Keratinocyte (primary cell): ENCODE data around the gene PANK1.

Source experiments
- EZH2 ChIP-seq: IDR thresholded peaks from one replicate; pipeline ENCODE4 v1.6.1; 2012; ENCODE audit warnings: inconsistent platforms, mild to moderate bottlenecking, low read length, moderate library complexity
- TF ChIP-seq, protein P1 (sequence below), 3 experiments: IDR thresholded peaks in 1 of 3; conservative IDR thresholded peaks in 1 of 3; optimal IDR thresholded peaks in 1 of 3; 2 replicates in 2 of 3; 3 replicates in 1 of 3; pipeline versions ENCODE3 to v1.5.1; 2011; ENCODE audit warnings: low read length in 3 of 3, mild to moderate bottlenecking in 3 of 3, moderate library complexity in 2 of 3, control low read depth in 1 of 3, inconsistent platforms in 1 of 3; ENCODE audit not compliant: insufficient read depth in 2 of 3; ENCODE audit errors: extremely low read depth in 1 of 3

DNA sequence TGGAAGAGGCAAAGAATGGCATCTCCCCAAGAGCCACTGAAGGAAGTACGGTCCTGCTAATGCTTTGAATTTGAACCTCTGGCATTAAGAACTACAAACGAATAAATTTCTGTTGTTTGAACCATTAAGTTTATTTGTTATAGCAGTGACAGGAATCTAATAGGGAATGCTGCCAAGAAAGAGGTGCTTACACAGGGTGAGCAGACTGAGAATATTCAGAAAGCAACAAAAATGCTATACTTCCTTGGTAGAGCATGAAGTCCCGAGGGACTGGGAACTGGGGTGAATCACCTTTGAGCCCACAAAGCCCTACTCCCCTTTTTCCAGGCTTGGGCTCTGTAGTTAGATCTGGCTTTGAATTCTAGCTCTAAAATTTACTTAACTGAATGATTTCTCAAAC, 45.0 kb downstream of the PANK1 start:
- no peak for TF ChIP-seq EZH2
- TF ChIP-seq, protein P1, sequence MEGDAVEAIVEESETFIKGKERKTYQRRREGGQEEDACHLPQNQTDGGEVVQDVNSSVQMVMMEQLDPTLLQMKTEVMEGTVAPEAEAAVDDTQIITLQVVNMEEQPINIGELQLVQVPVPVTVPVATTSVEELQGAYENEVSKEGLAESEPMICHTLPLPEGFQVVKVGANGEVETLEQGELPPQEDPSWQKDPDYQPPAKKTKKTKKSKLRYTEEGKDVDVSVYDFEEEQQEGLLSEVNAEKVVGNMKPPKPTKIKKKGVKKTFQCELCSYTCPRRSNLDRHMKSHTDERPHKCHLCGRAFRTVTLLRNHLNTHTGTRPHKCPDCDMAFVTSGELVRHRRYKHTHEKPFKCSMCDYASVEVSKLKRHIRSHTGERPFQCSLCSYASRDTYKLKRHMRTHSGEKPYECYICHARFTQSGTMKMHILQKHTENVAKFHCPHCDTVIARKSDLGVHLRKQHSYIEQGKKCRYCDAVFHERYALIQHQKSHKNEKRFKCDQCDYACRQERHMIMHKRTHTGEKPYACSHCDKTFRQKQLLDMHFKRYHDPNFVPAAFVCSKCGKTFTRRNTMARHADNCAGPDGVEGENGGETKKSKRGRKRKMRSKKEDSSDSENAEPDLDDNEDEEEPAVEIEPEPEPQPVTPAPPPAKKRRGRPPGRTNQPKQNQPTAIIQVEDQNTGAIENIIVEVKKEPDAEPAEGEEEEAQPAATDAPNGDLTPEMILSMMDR (optimal IDR thresholded peaks at IDR 0.05 in 1 of 3, IDR thresholded peaks at IDR 0.05 in 1 of 3, conservative IDR thresholded peaks at IDR 0.05 in 1 of 3; ENCODE audit: extremely low read depth in 1 of 3, insufficient read depth in 2 of 3, low read length in 3 of 3), result no peak
